ENCODE measurements around the gene RGL1. TPM values are rescaled to one million over a fixed set of nuclear protein-coding genes. Genes with fewer than 3 reads are reported as not detected.

The RGL1 gene
- total RNA-seq, 1 experiment from 2014 or later: 1.3 TPM

GRCh38 chr1:183916574-183916973, 111.7 kb downstream of the RGL1 start:
- no peak for DNase-seq (ENCODE audit: low read depth, low spot score)
- RAD21 ChIA-PET (ENCODE audit: low non-redundant PET in 1 of 2, low total read pairs in 2 of 2, uncharacterized antibody in 2 of 2, unreplicated experiment in 2 of 2): interaction anchor here (0.9 to 1.4 kb wide), 4 partner anchors 232 to 747 kb away, joined by 3 to 9 read pairs (median 3); no protein-coding TSS in a partner anchor
- H3K9me3 ChIP-seq (ENCODE audit: control insufficient read depth in 1 of 2, insufficient read depth in 1 of 2, low read depth in 1 of 2, low read length in 2 of 2): no peaks in the 10 kb centered on the region
- no peaks in the 10 kb centered on the region for H3K9me2 ChIP-seq (ENCODE audit: insufficient read depth)
- BruUV-seq (replicated peaks): no TSS peak
- H3K79me2 ChIP-seq (ENCODE audit: insufficient read depth, low read length): no peaks in the 10 kb centered on the region
- no peaks in the 10 kb centered on the region for H3K27me3 ChIP-seq (ENCODE audit: insufficient read depth, low read length)
- POLR2A ChIA-PET: no interaction called here
- H3K4me1 ChIP-seq (ENCODE audit: control insufficient read depth in 1 of 2, insufficient read depth in 2 of 2, low read length in 2 of 2): peaks cover 2 to 12% of the 10 kb centered on the region in 2 experiments; a peak in 2 of 4 replicates
- H3K4me3 ChIP-seq (replicated peaks in 1 of 2; ENCODE audit: low read depth in 1 of 2, low read length in 2 of 2): no peak overlapping the region
- intact Hi-C loops (cut with micrococcal nuclease): loop anchor here (1.0 to 10.0 kb wide), 5 partner anchors 232 to 748 kb away; partner anchors contain the start of gene ARPC5
- TF ChIP-seq, protein P1, sequence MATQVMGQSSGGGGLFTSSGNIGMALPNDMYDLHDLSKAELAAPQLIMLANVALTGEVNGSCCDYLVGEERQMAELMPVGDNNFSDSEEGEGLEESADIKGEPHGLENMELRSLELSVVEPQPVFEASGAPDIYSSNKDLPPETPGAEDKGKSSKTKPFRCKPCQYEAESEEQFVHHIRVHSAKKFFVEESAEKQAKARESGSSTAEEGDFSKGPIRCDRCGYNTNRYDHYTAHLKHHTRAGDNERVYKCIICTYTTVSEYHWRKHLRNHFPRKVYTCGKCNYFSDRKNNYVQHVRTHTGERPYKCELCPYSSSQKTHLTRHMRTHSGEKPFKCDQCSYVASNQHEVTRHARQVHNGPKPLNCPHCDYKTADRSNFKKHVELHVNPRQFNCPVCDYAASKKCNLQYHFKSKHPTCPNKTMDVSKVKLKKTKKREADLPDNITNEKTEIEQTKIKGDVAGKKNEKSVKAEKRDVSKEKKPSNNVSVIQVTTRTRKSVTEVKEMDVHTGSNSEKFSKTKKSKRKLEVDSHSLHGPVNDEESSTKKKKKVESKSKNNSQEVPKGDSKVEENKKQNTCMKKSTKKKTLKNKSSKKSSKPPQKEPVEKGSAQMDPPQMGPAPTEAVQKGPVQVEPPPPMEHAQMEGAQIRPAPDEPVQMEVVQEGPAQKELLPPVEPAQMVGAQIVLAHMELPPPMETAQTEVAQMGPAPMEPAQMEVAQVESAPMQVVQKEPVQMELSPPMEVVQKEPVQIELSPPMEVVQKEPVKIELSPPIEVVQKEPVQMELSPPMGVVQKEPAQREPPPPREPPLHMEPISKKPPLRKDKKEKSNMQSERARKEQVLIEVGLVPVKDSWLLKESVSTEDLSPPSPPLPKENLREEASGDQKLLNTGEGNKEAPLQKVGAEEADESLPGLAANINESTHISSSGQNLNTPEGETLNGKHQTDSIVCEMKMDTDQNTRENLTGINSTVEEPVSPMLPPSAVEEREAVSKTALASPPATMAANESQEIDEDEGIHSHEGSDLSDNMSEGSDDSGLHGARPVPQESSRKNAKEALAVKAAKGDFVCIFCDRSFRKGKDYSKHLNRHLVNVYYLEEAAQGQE (IDR thresholded peaks at IDR 0.05; ENCODE audit: low read depth): no peak
- TF ChIP-seq SRF (IDR thresholded peaks at IDR 0.05; ENCODE audit: low read depth) (no peak), ATF3 (IDR thresholded peaks at IDR 0.05) (no peak), SIN3A (IDR thresholded peaks at IDR 0.05; ENCODE audit: low read depth) (no peak), YY1 (IDR thresholded peaks at IDR 0.05; ENCODE audit: extremely low read depth, insufficient replicate concordance, low read depth, low read length) (no peak), CBX3 (IDR thresholded peaks at IDR 0.05; ENCODE audit: low read depth) (no peak), TCF7L2 (IDR thresholded peaks at IDR 0.05; ENCODE audit: borderline replicate concordance, extremely low read depth, insufficient read depth, insufficient read length) (no peak), ZBTB33 (IDR thresholded peaks at IDR 0.05; ENCODE audit: extremely low read depth, insufficient replicate concordance, low read length) (no peak), ELF1 (IDR thresholded peaks at IDR 0.05; ENCODE audit: borderline replicate concordance, low read depth) (no peak), ZFX (IDR thresholded peaks at IDR 0.05) (no peak), EZH2phosphoT487 (IDR thresholded peaks at IDR 0.05; ENCODE audit: borderline replicate concordance) (no peak), EZH2 (IDR thresholded peaks at IDR 0.05) (no peak), EGR1 (IDR thresholded peaks at IDR 0.05; ENCODE audit: low read depth) (no peak), ZNF274 (IDR thresholded peaks at IDR 0.05; ENCODE audit: low read depth, low read length) (no peak)
- TF ChIP-seq, protein P2, sequence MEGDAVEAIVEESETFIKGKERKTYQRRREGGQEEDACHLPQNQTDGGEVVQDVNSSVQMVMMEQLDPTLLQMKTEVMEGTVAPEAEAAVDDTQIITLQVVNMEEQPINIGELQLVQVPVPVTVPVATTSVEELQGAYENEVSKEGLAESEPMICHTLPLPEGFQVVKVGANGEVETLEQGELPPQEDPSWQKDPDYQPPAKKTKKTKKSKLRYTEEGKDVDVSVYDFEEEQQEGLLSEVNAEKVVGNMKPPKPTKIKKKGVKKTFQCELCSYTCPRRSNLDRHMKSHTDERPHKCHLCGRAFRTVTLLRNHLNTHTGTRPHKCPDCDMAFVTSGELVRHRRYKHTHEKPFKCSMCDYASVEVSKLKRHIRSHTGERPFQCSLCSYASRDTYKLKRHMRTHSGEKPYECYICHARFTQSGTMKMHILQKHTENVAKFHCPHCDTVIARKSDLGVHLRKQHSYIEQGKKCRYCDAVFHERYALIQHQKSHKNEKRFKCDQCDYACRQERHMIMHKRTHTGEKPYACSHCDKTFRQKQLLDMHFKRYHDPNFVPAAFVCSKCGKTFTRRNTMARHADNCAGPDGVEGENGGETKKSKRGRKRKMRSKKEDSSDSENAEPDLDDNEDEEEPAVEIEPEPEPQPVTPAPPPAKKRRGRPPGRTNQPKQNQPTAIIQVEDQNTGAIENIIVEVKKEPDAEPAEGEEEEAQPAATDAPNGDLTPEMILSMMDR (IDR thresholded peaks at IDR 0.05 in 2 of 3, conservative IDR thresholded peaks at IDR 0.05 in 1 of 3; ENCODE audit: borderline replicate concordance in 1 of 3, insufficient read depth in 1 of 3, low read depth in 2 of 3, low read length in 2 of 3): no peak
- TF ChIP-seq, protein P3, sequence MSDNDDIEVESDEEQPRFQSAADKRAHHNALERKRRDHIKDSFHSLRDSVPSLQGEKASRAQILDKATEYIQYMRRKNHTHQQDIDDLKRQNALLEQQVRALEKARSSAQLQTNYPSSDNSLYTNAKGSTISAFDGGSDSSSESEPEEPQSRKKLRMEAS (IDR thresholded peaks at IDR 0.05): no peak
- peak overlapping the region; percentile 56 for H2AFZ ChIP-seq (ENCODE audit: low read depth, low read length, poor library complexity, severe bottlenecking)
- CTCF ChIA-PET: interaction anchor here (0.9 to 3.8 kb wide), 20 partner anchors 9 to 954 kb away, joined by 3 to 83 read pairs (median 5); partner anchors contain the start of genes APOBEC4 and TSEN15
- no peak overlapping the region for H3K27ac ChIP-seq (ENCODE audit: low read depth, low read length)
- no peaks in the 10 kb centered on the region for H4K20me1 ChIP-seq (ENCODE audit: insufficient read depth)
- no peak for ATAC-seq
- H3K36me3 ChIP-seq (ENCODE audit: control insufficient read depth in 1 of 2, insufficient read depth in 2 of 2, low read length in 2 of 2): no peaks in the 10 kb centered on the region
- H3K4me2 ChIP-seq (ENCODE audit: low read length): peak overlapping the region; percentile 64
- H3K9ac ChIP-seq (ENCODE audit: low read length): no peak overlapping the region
